Sigmoid colon (tissue), 7 donors: Measurements from ENCODE around the gene RANBP9. TPM values are rescaled to one million over a fixed set of nuclear protein-coding genes. Genes with fewer than 3 reads are reported as not detected.

Experiments used
- DNase-seq: peaks from one replicate; pipeline ENCODE4 v3.0.0-alpha.2; 2019
- H3K27ac ChIP-seq, 4 donors: fragments of 200-600 bp; sonication (generic); one replicate each; pipeline ENCODE4 v1.5.1; 2016 to 2019; ENCODE audit warnings: mild to moderate bottlenecking in 1 of 4
- H3K27me3 ChIP-seq, 3 donors: fragments of 200-600 bp; sonication (generic); one replicate each; pipeline ENCODE4 v1.5.1; 2019; ENCODE audit warnings: mild to moderate bottlenecking in 1 of 3
- H3K36me3 ChIP-seq, 4 donors: fragments of 200-600 bp; sonication (generic); one replicate each; pipeline ENCODE4 v1.5.1; 2016 to 2019
- H3K4me1 ChIP-seq, 4 donors: fragments of 200-600 bp; sonication (generic); one replicate each; pipeline ENCODE4 v1.5.1; 2017 to 2019
- H3K4me3 ChIP-seq, 4 donors: fragments of 200-600 bp; sonication (generic); one replicate each; pipeline ENCODE4 v1.5.1; 2017 to 2019; ENCODE audit warnings: mild to moderate bottlenecking in 2 of 4, moderate library complexity in 1 of 4
- H3K9me3 ChIP-seq, 4 donors: fragments of 200-600 bp in 3 of 4; sonication (generic) in 3 of 4; one replicate each; pipeline versions ENCODE4 v1.5.1 to v1.6.1; 2013 to 2019
- CTCF ChIP-seq, 4 experiments: fragments of 450-650 bp in 3 of 4; fragments of 200-600 bp in 1 of 4; IDR thresholded peaks; one replicate each; pipeline ENCODE4 v1.5.1; 2016 to 2019; ENCODE audit warnings: antibody characterized with exemption in 4 of 4, mild to moderate bottlenecking in 3 of 4, moderate library complexity in 2 of 4
- EP300 ChIP-seq, 4 donors: sonication (generic); formaldehyde crosslinking; IDR thresholded peaks; one replicate each; pipeline ENCODE4 v1.6.1; 2017; ENCODE audit warnings: antibody characterized with exemption in 4 of 4
- POLR2A ChIP-seq, 2 donors: fragments of 450-650 bp; IDR thresholded peaks; one replicate each; pipeline ENCODE4 v1.6.1; 2016; ENCODE audit warnings: antibody characterized with exemption in 2 of 2, mild to moderate bottlenecking in 2 of 2, moderate library complexity in 2 of 2
- POLR2AphosphoS5 ChIP-seq, 4 donors: sonication (generic); formaldehyde crosslinking; IDR thresholded peaks; one replicate each; pipeline ENCODE4 v1.6.1; 2017; ENCODE audit warnings: antibody characterized with exemption in 4 of 4
- WGBS, 2 donors: extraction: QIAGEN DNeasy Blood & Tissue Kit; methylation state at CpG; one replicate each; pipeline ENCODE4 v1.1.7; 2013; 5-methylcytosine and 5-hydroxymethylcytosine counted together
- intact Hi-C: fragments of 100-400 bp; cut with DNase I; formaldehyde crosslinking; loops from one replicate; pipeline ENCODE4 v1.15.1; 2023
- polyA plus RNA-seq, 3 donors: library from polyadenylated mRNA; stranded (reverse); fragments of 200-250 nt; gene quantifications; one replicate each; pipeline ENCODE4 v1.2.3, GENCODE V29; 2013
- total RNA-seq, 4 donors: library from RNA; depleted of rRNA; stranded (reverse); fragments of >200 nt; gene quantifications; one replicate each; pipeline ENCODE4 v1.1.0, GENCODE V29; 2016
- donor health status: healthy with polysubstance abuse.
- donor health status: Bipolar disorder and iron deficiency.
- donor health status: healthy.

RANBP9 gene
- 10 to 100 TPM; 49.6 to 84.3 (median 55.3) TPM for total RNA-seq
- 10 to 100 TPM; 19.4 to 26.6 (median 22.2) TPM for polyA plus RNA-seq

GRCh38 chr6:13711733-13712598 is at the start of gene RANBP9:
Gene RANBP9 (minus strand): TSS chr6:13711835. CDS start chr6:13711505, 330 bp downstream.
- Histone ChIP-seq H3K27me3 (no peaks in the 10 kb centered on the region), H3K9me3 (no peaks in the 10 kb centered on the region), H3K4me1 (peaks cover 0 to 30% (median 24%) of the 10 kb centered on the region in 4 donors), H3K36me3 (no peaks in the 10 kb centered on the region), H3K4me3 (peak within 1 kb of the TSS; percentile 71 to 91 (median 88)), H3K27ac (peak within 1 kb of the TSS; percentile 95 to 97 (median 96))
- peak; percentile 96 for DNase-seq
- intact Hi-C loops, result loop anchor here (1.0 to 2.0 kb wide), 6 partner anchors 21 to 137 kb away; partner anchors contain the start of genes MCUR1, NOL7 and SIRT5
- TF ChIP-seq POLR2A (IDR thresholded peaks at IDR 0.05) (peak; percentile 17 to 59), POLR2AphosphoS5 (IDR thresholded peaks at IDR 0.05) (peak; percentile 67 to 85 (median 79)), EP300 (IDR thresholded peaks at IDR 0.05) (peak in 2 of 4 donors; percentile 4 to 39), CTCF (IDR thresholded peaks at IDR 0.05) (no peak)
- WGBS, 2 donors, result 0 to 1% methylated on average over 102 of the region's 102 CpGs

- TF ChIP-seq EP300 (IDR thresholded peaks at IDR 0.05), result no peak
- TF ChIP-seq POLR2A (IDR thresholded peaks at IDR 0.05), result no peak
- TF ChIP-seq CTCF (IDR thresholded peaks at IDR 0.05), result no peak
- peak in 3 of 4 donors; percentile 9 to 38 (median 19) for TF ChIP-seq POLR2AphosphoS5 (IDR thresholded peaks at IDR 0.05)
- Histone ChIP-seq H3K27me3 (no peaks in the 10 kb centered on the region), H3K27ac (peak overlapping the region; percentile 5 to 84 (median 74)), H3K4me3 (no peak overlapping the region), H3K4me1 (peaks cover 0 to 32% (median 28%) of the 10 kb centered on the region in 4 donors), H3K9me3 (no peaks in the 10 kb centered on the region), H3K36me3 (no peaks in the 10 kb centered on the region)
- 65 to 75% methylated on average over 11 of the region's 11 CpGs for WGBS, 2 donors
- intact Hi-C loops, result no loop called here
- DNase-seq, result peak; percentile 60
Observed at GRCh38 chr6:13760307-13761304, 49.0 kb upstream of the RANBP9 start.

- Histone ChIP-seq H3K27me3 (no peaks in the 10 kb centered on the region), H3K27ac (no peak overlapping the region), H3K9me3 (no peaks in the 10 kb centered on the region), H3K36me3 (no peaks in the 10 kb centered on the region), H3K4me1 (peaks cover 0 to 42% (median 28%) of the 10 kb centered on the region in 4 donors), H3K4me3 (no peak overlapping the region)
- intact Hi-C loops, result no loop called here
- TF ChIP-seq POLR2A (IDR thresholded peaks at IDR 0.05), result no peak
- TF ChIP-seq CTCF (IDR thresholded peaks at IDR 0.05), result no peak
- no peak for TF ChIP-seq POLR2AphosphoS5 (IDR thresholded peaks at IDR 0.05)
- no peak for TF ChIP-seq EP300 (IDR thresholded peaks at IDR 0.05)
- DNase-seq, result no peak
- 96 to 98% methylated on average over 6 of the region's 6 CpGs for whole genome bisulfite sequencing, 2 donors
Observed at GRCh38 chr6:13759025-13759424, 47.4 kb upstream of the RANBP9 start.

GRCh38 chr6:13754644-13755043 is 43.0 kb upstream of the RANBP9 start:
- Histone ChIP-seq H3K9me3 (no peaks in the 10 kb centered on the region), H3K4me3 (no peak overlapping the region), H3K27me3 (no peaks in the 10 kb centered on the region), H3K4me1 (peaks cover 0 to 10% (median 0%) of the 10 kb centered on the region in 4 donors), H3K36me3 (no peaks in the 10 kb centered on the region), H3K27ac (peak overlapping the region in 2 of 4 donors; percentile 8 to 49)
- TF ChIP-seq EP300 (IDR thresholded peaks at IDR 0.05) (no peak), POLR2A (IDR thresholded peaks at IDR 0.05) (no peak), POLR2AphosphoS5 (IDR thresholded peaks at IDR 0.05) (no peak), CTCF (IDR thresholded peaks at IDR 0.05) (no peak)
- intact Hi-C loops, result no loop called here
- 94 to 98% methylated on average over 2 of the region's 2 CpGs for WGBS, 2 donors
- DNase-seq, result no peak
